NCI-H187 (cell line): ENCODE results near the gene PACSIN1.

ENCODE experiments used
- DNase-seq, 2 experiments: peaks; one replicate each; lab custom pipeline; 2025; lab: John Stamatoyannopoulos, UW

PACSIN1 gene

GRCh38 chr6:34465531-34466241, at the start of gene PACSIN1:
Gene PACSIN1, plus strand, starts transcription at chr6:34466076. Its CDS starts 60,230 bp downstream, at chr6:34526306.
- DNase-seq: no peak

- no peak for DNase-seq
These were observed 49.0 kb upstream of the PACSIN1 start for GRCh38 chr6:34416877-34417371.

GRCh38 chr6:34418367-34418766, 47.5 kb upstream of the PACSIN1 start:
- DNase-seq: no peak

- no peak for DNase-seq
These were observed 42.6 kb upstream of the PACSIN1 start for GRCh38 chr6:34423254-34423653.

- DNase-seq: no peak
These were observed 41.4 kb upstream of the PACSIN1 start for GRCh38 chr6:34424200-34425131.

GRCh38 chr6:34425132-34425497, 40.8 kb upstream of the PACSIN1 start:
- no peak for DNase-seq

GRCh38 chr6:34425498-34426410, 40.1 kb upstream of the PACSIN1 start, which contains the start of gene RPS10:
Gene RPS10, minus strand, starts transcription at chr6:34426069. Its CDS starts 848 bp downstream, at chr6:34425221.
- DNase-seq: peak; percentile 79 to 80

GRCh38 chr6:34435916-34436315, 30.0 kb upstream of the PACSIN1 start:
- no peak for DNase-seq

GRCh38 chr6:34436803-34437643, 28.9 kb upstream of the PACSIN1 start:
- no peak for DNase-seq

GRCh38 chr6:34437644-34437970, 28.3 kb upstream of the PACSIN1 start:
- no peak for DNase-seq

GRCh38 chr6:34438705-34439104, 27.2 kb upstream of the PACSIN1 start:
- no peak for DNase-seq

- no peak for DNase-seq
These were observed 26.4 kb upstream of the PACSIN1 start for GRCh38 chr6:34439442-34439841.

- no peak for DNase-seq
These were observed 24.4 kb upstream of the PACSIN1 start for GRCh38 chr6:34441526-34441925.

GRCh38 chr6:34445313-34445860, 20.5 kb upstream of the PACSIN1 start:
- DNase-seq: no peak

- no peak for DNase-seq
These were observed 18.5 kb upstream of the PACSIN1 start for GRCh38 chr6:34447386-34447785.

GRCh38 chr6:34447910-34448309, 18.0 kb upstream of the PACSIN1 start:
- DNase-seq: peak; percentile 20 to 37

GRCh38 chr6:34451192-34451591, 14.7 kb upstream of the PACSIN1 start:
- no peak for DNase-seq

- no peak for DNase-seq
These were observed 10.0 kb upstream of the PACSIN1 start for GRCh38 chr6:34455831-34456230.

- DNase-seq: no peak
These were observed 8.5 kb upstream of the PACSIN1 start for GRCh38 chr6:34457382-34457741.
